LNCAP (cell line): Measurements from ENCODE around the gene DUOXA2.

ENCODE experiments used
- CTCF ChIP-seq: fragments of 450-650 bp; IDR thresholded peaks from 2 replicates; pipeline ENCODE4 v1.5.1; 2017; ENCODE audit warnings: mild to moderate bottlenecking

The DUOXA2 gene

GRCh38 chr15:45114076-45114750, at the start of gene DUOXA2, which contains the start of gene DUOX2:
TSS of gene DUOXA2 (plus strand) at chr15:45114326. CDS start at chr15:45114606, 280 bp downstream.
TSS of gene DUOX2 (minus strand) at chr15:45114172. CDS start at chr15:45113411, 761 bp downstream.
- no peak for TF ChIP-seq CTCF

DNA sequence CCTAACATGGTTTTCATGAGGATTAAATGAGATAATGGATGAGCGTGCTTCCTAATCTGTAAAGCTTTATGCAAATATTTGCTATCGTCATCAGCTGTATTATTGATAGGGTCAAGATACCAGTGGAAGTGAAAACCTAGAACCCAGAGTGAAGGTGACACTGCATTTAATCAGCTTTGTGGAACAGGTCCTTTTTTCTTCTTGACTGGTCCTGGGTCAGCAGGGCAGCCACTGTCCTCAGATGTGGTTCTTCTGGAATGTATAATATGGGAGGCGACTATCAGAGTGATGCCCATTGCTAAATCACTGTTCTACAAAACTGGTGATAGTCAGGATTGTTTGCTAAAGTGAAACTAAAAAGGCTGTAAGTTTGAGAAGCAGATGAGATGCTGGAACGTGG, 49.7 kb upstream of the DUOXA2 start:
- no peak for TF ChIP-seq CTCF

GRCh38 chr15:45083223-45083622, 30.9 kb upstream of the DUOXA2 start:
- TF ChIP-seq CTCF = no peak

DNA sequence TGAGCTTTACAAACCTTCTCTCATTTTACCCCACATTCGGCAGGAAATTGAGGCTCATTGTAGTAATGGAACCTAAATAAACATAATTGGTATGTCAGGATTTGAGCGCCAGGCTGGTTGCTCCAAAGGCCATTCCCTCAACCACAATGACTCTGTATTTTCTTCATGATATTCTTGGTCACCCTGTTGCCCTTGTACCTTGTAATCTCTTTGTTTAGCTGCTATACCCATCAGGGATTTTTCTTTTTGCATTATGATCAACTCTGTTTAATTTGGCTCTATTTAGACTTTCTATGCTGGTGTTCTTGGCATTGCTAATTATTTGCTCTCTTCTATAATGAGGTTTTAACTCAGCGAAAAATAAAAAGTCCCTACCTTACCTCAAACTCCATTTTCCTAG, 30.0 kb upstream of the DUOXA2 start:
- TF ChIP-seq CTCF = no peak

DNA sequence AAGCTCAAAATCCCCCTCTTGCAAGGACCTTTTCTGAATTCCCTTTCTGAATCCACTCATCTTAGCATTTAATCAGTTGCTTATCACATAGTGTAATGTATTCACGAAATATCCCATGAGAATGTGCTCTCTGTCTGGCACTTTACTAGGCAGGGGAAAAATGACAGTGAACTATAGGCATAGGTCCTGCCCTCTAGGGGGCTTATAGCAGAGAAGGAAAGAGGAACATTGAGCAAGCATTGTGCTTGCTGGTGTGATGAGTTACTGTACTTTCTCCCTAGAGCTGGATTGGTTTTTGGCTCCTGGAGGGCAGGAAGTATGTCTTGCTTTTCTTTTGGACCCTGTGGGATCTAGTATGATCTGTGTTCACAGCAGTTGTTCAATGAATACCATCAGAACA, 26.6 kb upstream of the DUOXA2 start:
- no peak for TF ChIP-seq CTCF

- TF ChIP-seq CTCF = no peak
These were observed 25.1 kb upstream of the DUOXA2 start for GRCh38 chr15:45088801-45089711.

GRCh38 chr15:45089712-45090373, 24.3 kb upstream of the DUOXA2 start:
- no peak for TF ChIP-seq CTCF
